ENCODE results near the gene LYVE1.
"Not testable (repeated sequence)": the region's sequence is repeated elsewhere in the genome, so short reads cannot be mapped to it uniquely, and the experiment has no call there.

LYVE1 gene

GRCh38 chr11:10599388-10600175 is 31.1 kb upstream of the LYVE1 start:
- H3K9ac ChIP-seq, result no peak overlapping the region; a peak in 2 of 22 replicates
- peaks cover 37 to 94% (median 81%) of the 10 kb centered on the region in 10 experiments for H3K4me1 ChIP-seq
- H3K36me3 ChIP-seq, result peaks cover 0 to 43% (median 0%) of the 10 kb centered on the region in 11 experiments; a peak in 9 of 22 replicates
- H4K20me1 ChIP-seq, result no peaks in the 10 kb centered on the region
- no peak overlapping the region for H3K4me3 ChIP-seq
- H3K27me3 ChIP-seq, result no peaks in the 10 kb centered on the region
- peaks cover 0 to 6% (median 5%) of the 10 kb centered on the region in 11 experiments; a peak in 8 of 22 replicates for H3K9me3 ChIP-seq (replicated peaks in 1 of 11)
- TF ChIP-seq Cebpa-rat (IDR thresholded peaks at IDR 0.05), result no peak
- H3K4me2 ChIP-seq, result peak overlapping the region in 10 of 11 experiments; percentile 21 to 98 (median 87); a peak in 18 of 22 replicates
- H3K27ac ChIP-seq, result peak overlapping the region in 9 of 11 experiments; percentile 45 to 98 (median 97); a peak in 17 of 22 replicates

- H3K4me2 ChIP-seq, result peak overlapping the region; percentile 21 to 98 (median 85); a peak in 20 of 22 replicates
These were observed 30.4 kb upstream of the LYVE1 start for GRCh38 chr11:10598816-10599215.

GRCh38 chr11:10597877-10598351 is 29.4 kb upstream of the LYVE1 start:
- peaks cover 0 to 6% (median 5%) of the 10 kb centered on the region in 11 experiments; a peak in 8 of 22 replicates for H3K9me3 ChIP-seq (replicated peaks in 1 of 11)
- no peaks in the 10 kb centered on the region for H3K27me3 ChIP-seq
- H3K4me1 ChIP-seq, result peaks cover 24 to 94% (median 77%) of the 10 kb centered on the region in 10 experiments
- peak overlapping the region; percentile 49 to 98 (median 78) for H3K4me2 ChIP-seq
- H3K36me3 ChIP-seq, result peaks cover 0 to 50% (median 0%) of the 10 kb centered on the region in 11 experiments; a peak in 9 of 22 replicates
- no peak overlapping the region; a peak in 1 of 20 replicates for H3K4me3 ChIP-seq
- no peaks in the 10 kb centered on the region for H4K20me1 ChIP-seq
- peak in 8 of 11 experiments; percentile 9 to 89 (median 70); a peak in 10 of 22 replicates for TF ChIP-seq Cebpa-rat (IDR thresholded peaks at IDR 0.05)
- H3K9ac ChIP-seq, result peak overlapping the region in 6 of 11 experiments; percentile 11 to 60 (median 37); a peak in 12 of 22 replicates
- peak overlapping the region in 9 of 11 experiments; percentile 40 to 98 (median 75); a peak in 17 of 22 replicates for H3K27ac ChIP-seq

More at GRCh38 chr11:10598816-10599215, 30.4 kb upstream of the LYVE1 start:
- H3K4me1 ChIP-seq, result peaks cover 30 to 94% (median 77%) of the 10 kb centered on the region in 10 experiments
- peak overlapping the region in 9 of 11 experiments; percentile 16 to 98 (median 91); a peak in 14 of 22 replicates for H3K27ac ChIP-seq
- H3K27me3 ChIP-seq, result no peaks in the 10 kb centered on the region
- H3K9ac ChIP-seq, result peak overlapping the region in 2 of 11 experiments; percentile 45 to 60; a peak in 3 of 22 replicates
- TF ChIP-seq Cebpa-rat (IDR thresholded peaks at IDR 0.05), result no peak
- no peak overlapping the region for H3K4me3 ChIP-seq
- peaks cover 0 to 48% (median 0%) of the 10 kb centered on the region in 11 experiments; a peak in 9 of 22 replicates for H3K36me3 ChIP-seq
- H4K20me1 ChIP-seq, result no peaks in the 10 kb centered on the region
- H3K9me3 ChIP-seq (replicated peaks in 1 of 11), result peaks cover 0 to 6% (median 5%) of the 10 kb centered on the region in 11 experiments; a peak in 8 of 22 replicates

GRCh38 chr11:10595840-10596239 is 27.4 kb upstream of the LYVE1 start:
- H3K4me3 ChIP-seq; H3K27ac ChIP-seq; H3K27me3 ChIP-seq; H4K20me1 ChIP-seq; H3K9me3 ChIP-seq (replicated peaks in 1 of 11); H3K9ac ChIP-seq: not testable (repeated sequence)
- Histone ChIP-seq H3K4me1 (peaks cover 24 to 94% (median 77%) of the 10 kb centered on the region in 10 experiments), H3K36me3 (peaks cover 0 to 49% (median 0%) of the 10 kb centered on the region in 11 experiments; a peak in 9 of 22 replicates), H3K4me2 (peak overlapping the region in 2 of 11 experiments; percentile 97 to 98; a peak in 4 of 22 replicates)

GRCh38 chr11:10594407-10594806 is 25.9 kb upstream of the LYVE1 start:
- Histone ChIP-seq H3K4me1 (peaks cover 21 to 94% (median 77%) of the 10 kb centered on the region in 10 experiments), H3K36me3 (peaks cover 0 to 50% (median 0%) of the 10 kb centered on the region in 11 experiments; a peak in 9 of 22 replicates), H3K4me2 (peak overlapping the region in 6 of 11 experiments; percentile 9 to 77 (median 73); a peak in 9 of 22 replicates), H3K9me3 (replicated peaks in 1 of 11) (peaks cover 0 to 6% (median 5%) of the 10 kb centered on the region in 11 experiments; a peak in 8 of 22 replicates), H3K27ac (peak overlapping the region in 1 of 11 experiments; percentile 59; a peak in 1 of 22 replicates), H3K9ac (no peak overlapping the region), H4K20me1 (no peaks in the 10 kb centered on the region), H3K27me3 (no peaks in the 10 kb centered on the region), H3K4me3 (no peak overlapping the region)
- no peak for TF ChIP-seq Cebpa-rat (IDR thresholded peaks at IDR 0.05)

GRCh38 chr11:10592331-10592730 is 23.9 kb upstream of the LYVE1 start:
- H3K9ac ChIP-seq, result no peak overlapping the region
- H3K36me3 ChIP-seq, result peaks cover 0 to 60% (median 0%) of the 10 kb centered on the region in 11 experiments; a peak in 9 of 22 replicates
- TF ChIP-seq Cebpa-rat (IDR thresholded peaks at IDR 0.05), result no peak
- H3K4me1 ChIP-seq, result peaks cover under 1 to 94% (median 69%) of the 10 kb centered on the region in 10 experiments; a peak in 18 of 20 replicates
- no peaks in the 10 kb centered on the region for H3K27me3 ChIP-seq
- H3K27ac ChIP-seq, result peak overlapping the region in 8 of 11 experiments; percentile 13 to 65 (median 57); a peak in 14 of 22 replicates
- H3K4me3 ChIP-seq, result no peak overlapping the region
- peak overlapping the region in 9 of 11 experiments; percentile 8 to 77 (median 68); a peak in 16 of 22 replicates for H3K4me2 ChIP-seq
- peaks cover 0 to 11% (median 5%) of the 10 kb centered on the region in 11 experiments; a peak in 8 of 22 replicates for H3K9me3 ChIP-seq (replicated peaks in 1 of 11)
- H4K20me1 ChIP-seq, result no peaks in the 10 kb centered on the region

- no peaks in the 10 kb centered on the region for H3K27me3 ChIP-seq
- H3K4me1 ChIP-seq, result peaks cover 0 to 94% (median 63%) of the 10 kb centered on the region in 10 experiments; a peak in 15 of 20 replicates
- H3K4me3 ChIP-seq, result no peak overlapping the region
- H3K9ac ChIP-seq, result peak overlapping the region in 1 of 11 experiments; percentile 8; a peak in 1 of 22 replicates
- H4K20me1 ChIP-seq, result no peaks in the 10 kb centered on the region
- H3K9me3 ChIP-seq (replicated peaks in 1 of 11), result peaks cover 0 to 13% (median 5%) of the 10 kb centered on the region in 11 experiments; a peak in 8 of 22 replicates
- TF ChIP-seq Cebpa-rat (IDR thresholded peaks at IDR 0.05), result no peak
- H3K4me2 ChIP-seq, result peak overlapping the region in 9 of 11 experiments; percentile 8 to 77 (median 68); a peak in 17 of 22 replicates
- peak overlapping the region in 8 of 11 experiments; percentile 13 to 65 (median 57); a peak in 15 of 22 replicates for H3K27ac ChIP-seq
- peaks cover 0 to 62% (median 0%) of the 10 kb centered on the region in 11 experiments; a peak in 9 of 22 replicates for H3K36me3 ChIP-seq
These were observed 23.3 kb upstream of the LYVE1 start for GRCh38 chr11:10591741-10592140.

GRCh38 chr11:10590218-10590915 is 21.9 kb upstream of the LYVE1 start:
- no peak for TF ChIP-seq Cebpa-rat (IDR thresholded peaks at IDR 0.05)
- Histone ChIP-seq H3K27ac (peak overlapping the region in 5 of 11 experiments; percentile 1 to 61 (median 55); a peak in 6 of 22 replicates), H3K4me3 (no peak overlapping the region), H3K4me1 (peaks cover 0 to 97% (median 65%) of the 10 kb centered on the region in 10 experiments; a peak in 15 of 20 replicates), H3K9me3 (replicated peaks in 1 of 11) (peaks cover 0 to 7% (median 0%) of the 10 kb centered on the region in 11 experiments; a peak in 1 of 22 replicates), H4K20me1 (no peaks in the 10 kb centered on the region), H3K4me2 (peak overlapping the region in 8 of 11 experiments; percentile 34 to 77 (median 71); a peak in 12 of 22 replicates), H3K36me3 (peaks cover 0 to 58% (median 0%) of the 10 kb centered on the region in 11 experiments; a peak in 9 of 22 replicates), H3K27me3 (no peaks in the 10 kb centered on the region), H3K9ac (no peak overlapping the region)
